Ectodermal cell (in vitro differentiated cells): ENCODE results near the gene TNS4.

Experiments used
- H3K27ac ChIP-seq: 2 replicates; pipeline ENCODE4 v1.7.0; 2013; ENCODE audit warnings: mild to moderate bottlenecking, low read depth, low read length; ENCODE audit not compliant: insufficient read depth, poor library complexity, severe bottlenecking
- H3K27me3 ChIP-seq: 2 replicates; pipeline ENCODE4 v1.7.0; 2013; ENCODE audit warnings: mild to moderate bottlenecking, low read length; ENCODE audit not compliant: insufficient read depth, control insufficient read depth, poor library complexity, severe bottlenecking
- H3K36me3 ChIP-seq: one replicate; pipeline ENCODE4 v1.7.0; 2013; ENCODE audit warnings: low read length; ENCODE audit not compliant: control insufficient read depth, insufficient read depth
- H3K4me1 ChIP-seq: one replicate; pipeline ENCODE4 v1.7.0; 2013; ENCODE audit warnings: low read length; ENCODE audit not compliant: control insufficient read depth, insufficient read depth
- H3K4me3 ChIP-seq: 2 replicates; pipeline ENCODE4 v1.7.0; 2013; ENCODE audit warnings: low read depth, low read length, control low read depth; ENCODE audit not compliant: insufficient read depth
- H3K9me3 ChIP-seq: 2 replicates; pipeline ENCODE4 v1.7.0; 2013; ENCODE audit warnings: mild to moderate bottlenecking, low read length, moderate library complexity; ENCODE audit not compliant: control insufficient read depth
- WGBS, 2 experiments: methylation state at CpG; one replicate each; pipeline ENCODE4 v1.1.7; 2013; ENCODE audit warnings: missing lambda C conversion rate in 2 of 2; 5-methylcytosine and 5-hydroxymethylcytosine counted together

TNS4 gene

DNA sequence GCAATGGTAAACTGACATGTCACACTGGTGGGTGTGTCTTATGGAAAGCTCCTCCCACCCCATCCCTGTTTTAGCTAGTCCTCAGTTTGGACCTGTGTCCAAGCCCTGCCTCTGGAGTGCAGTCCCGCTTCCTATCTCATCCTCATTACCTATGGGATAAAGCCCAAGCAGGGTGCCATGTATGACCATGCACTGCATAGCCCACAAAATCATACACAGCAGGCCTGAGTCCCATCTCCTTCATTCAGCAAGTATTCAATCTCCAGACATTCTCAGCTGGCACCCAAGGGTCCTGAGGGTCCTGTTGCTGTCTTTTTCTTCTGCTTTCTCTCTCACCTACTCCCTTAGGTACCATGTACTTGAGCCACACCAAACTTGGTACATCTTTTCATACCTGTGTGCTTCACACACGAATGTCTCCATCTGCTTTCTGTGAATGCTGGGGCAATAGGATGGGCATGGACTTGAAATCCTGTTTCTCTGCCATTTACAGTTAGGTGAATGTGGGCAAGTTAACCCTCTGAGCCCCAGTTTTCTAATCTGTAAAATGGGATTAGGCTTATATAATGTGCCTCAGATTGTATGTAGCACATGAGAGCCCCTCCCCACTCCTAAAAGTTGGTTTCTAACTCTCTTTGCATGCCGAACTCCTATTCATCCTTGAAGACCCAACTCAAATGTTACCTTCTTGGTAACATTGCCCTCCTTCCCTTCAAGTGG, 28.5 kb downstream of the TNS4 start:
- no peaks in the 10 kb centered on the region for H3K4me1 ChIP-seq
- no peak overlapping the region for H3K27ac ChIP-seq
- H3K27me3 ChIP-seq, result no peaks in the 10 kb centered on the region
- no peaks in the 10 kb centered on the region for H3K36me3 ChIP-seq
- no peaks in the 10 kb centered on the region for H3K9me3 ChIP-seq
- WGBS, 2 experiments, result 90 to 95% methylated on average over 3 of the region's 3 CpGs
- H3K4me3 ChIP-seq, result no peak overlapping the region

DNA sequence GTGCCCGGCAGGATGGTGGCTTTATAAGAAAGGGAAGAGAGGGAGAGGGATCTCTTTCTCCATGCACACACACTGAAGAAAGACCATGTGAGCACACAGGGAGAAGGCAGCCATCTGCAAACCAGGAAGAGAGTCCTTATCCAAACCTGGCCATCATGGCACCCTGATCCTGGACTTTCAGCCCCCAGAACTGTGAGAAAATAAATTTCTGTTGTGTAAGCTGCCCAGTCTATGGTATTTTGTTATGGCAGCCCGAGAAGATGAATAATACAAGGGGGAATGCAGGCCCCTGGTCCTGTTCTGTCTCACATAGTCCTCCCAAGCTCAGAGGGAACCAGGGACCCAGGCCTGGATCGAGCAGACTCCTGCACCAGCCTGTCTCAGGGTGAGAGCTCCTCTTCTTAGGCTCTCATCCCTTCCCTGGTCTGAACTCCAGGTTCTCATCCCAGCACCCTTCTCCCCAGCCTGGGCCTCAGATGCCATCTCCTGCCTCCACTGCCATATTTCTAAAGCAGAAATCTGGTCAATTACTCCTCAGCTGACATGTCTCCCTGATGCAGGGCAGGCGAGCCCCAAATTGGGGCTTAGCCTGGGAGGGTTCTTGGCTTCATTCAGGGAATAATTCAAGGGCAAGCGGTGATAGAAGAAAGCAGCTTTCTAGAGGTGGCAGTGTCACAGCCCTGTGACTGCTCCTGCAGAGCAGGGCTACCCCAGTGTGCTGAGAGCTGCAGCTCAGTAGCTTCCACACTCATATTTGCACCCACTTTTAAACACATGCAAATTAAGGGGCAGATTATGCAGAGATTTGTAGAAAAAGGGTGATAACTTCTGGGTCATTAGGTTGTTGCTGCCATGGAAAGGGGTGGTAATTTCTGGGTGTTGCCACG, 29.3 kb downstream of the TNS4 start:
- Histone ChIP-seq H3K9me3 (no peaks in the 10 kb centered on the region), H3K4me3 (no peak overlapping the region), H3K27ac (no peak overlapping the region), H3K27me3 (no peaks in the 10 kb centered on the region), H3K4me1 (no peaks in the 10 kb centered on the region), H3K36me3 (no peaks in the 10 kb centered on the region)
- WGBS, 2 experiments, result 93 to 94% methylated on average over 6 of the region's 6 CpGs

DNA sequence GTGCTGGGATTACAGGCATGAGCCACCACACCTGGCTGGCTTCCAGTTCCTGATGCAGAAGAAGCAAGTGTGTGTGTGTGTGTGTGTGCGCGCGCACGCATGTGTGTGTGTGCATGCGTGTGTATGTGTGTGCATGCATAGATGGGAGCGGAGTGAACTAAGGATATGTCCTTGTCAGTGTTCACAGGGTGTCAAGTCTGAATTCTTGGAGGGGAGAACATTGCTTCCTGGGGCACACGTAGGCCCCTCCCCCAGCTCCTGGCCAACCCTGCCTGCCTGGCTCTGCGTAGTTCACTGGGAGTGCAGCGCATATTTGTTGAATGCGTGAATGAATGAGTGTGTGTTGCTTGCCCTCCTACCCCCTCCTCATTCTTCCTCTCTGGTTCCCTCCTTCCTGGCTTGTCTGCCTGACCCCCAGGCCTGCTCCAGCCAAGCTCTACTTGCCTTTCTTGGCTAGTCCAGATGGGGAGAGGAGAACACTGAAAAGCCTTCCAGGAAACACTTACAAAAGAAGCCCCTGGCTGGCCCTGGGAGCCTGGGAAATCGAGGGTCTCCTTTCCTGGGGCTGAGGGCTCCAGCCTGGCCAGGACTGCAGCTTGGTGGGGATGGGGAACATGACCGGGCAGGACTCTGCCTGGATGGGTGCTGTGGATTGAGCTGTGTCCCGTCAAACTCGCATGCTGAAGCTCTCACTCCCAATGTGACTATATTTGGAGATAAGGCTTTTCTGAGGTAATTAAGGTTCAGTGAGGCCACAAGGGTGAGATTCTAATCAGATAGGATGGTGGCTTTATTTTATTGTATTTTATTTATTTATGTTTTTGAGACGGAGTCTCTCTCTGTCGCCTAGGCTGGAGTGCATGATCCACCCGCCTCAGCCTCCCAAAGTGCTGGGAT, 30.2 kb downstream of the TNS4 start:
- Histone ChIP-seq H3K36me3 (no peaks in the 10 kb centered on the region), H3K9me3 (no peaks in the 10 kb centered on the region), H3K27me3 (no peaks in the 10 kb centered on the region), H3K4me3 (no peak overlapping the region), H3K4me1 (no peaks in the 10 kb centered on the region), H3K27ac (no peak overlapping the region)
- WGBS, 2 experiments, result 88 to 89% methylated on average over 17 of the region's 17 CpGs

DNA sequence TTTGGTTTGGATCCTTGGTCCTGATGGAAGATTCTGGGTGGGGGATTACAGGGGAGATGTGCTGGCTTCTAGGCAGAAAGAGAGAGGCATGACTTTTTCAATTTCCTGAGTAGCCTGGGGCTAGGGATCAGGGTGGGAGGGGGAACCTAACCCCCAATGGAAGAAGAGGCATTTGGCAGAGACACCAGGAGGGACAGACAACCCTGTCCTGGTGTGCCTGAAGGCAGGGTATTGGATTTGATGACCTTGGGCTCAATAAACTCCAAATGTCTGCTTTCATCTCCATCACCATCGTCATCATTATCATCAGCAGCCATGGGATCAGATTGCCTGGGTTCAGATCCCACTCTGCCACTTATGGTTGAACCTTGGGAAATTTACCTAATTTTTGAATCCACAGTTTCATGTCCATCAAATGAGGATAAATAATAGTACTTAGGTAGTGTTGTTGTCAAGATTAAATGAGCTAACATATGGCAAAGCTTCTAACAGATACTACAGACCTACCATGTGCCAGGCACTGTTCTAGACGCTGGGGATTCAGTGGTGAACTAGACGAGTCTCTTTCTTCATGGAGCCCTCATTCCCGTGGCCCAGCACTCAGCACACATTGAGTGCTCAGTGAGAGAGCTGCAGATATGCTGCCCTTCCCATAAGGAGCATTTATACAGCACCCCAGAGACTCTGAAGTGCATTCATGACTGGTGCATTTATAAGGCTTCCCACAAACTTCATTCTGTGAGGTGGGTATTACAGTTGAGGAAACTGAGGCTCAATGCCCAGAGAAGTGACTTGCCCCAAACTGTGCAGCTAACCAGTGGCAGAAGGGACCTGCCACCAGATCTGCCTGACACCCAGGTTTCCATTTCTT, 31.4 kb downstream of the TNS4 start:
- Histone ChIP-seq H3K4me1 (no peaks in the 10 kb centered on the region), H3K9me3 (no peaks in the 10 kb centered on the region), H3K27ac (no peak overlapping the region), H3K4me3 (no peak overlapping the region), H3K27me3 (no peaks in the 10 kb centered on the region), H3K36me3 (no peaks in the 10 kb centered on the region)
- WGBS, 2 experiments, result 91 to 94% methylated on average over 4 of the region's 4 CpGs

DNA sequence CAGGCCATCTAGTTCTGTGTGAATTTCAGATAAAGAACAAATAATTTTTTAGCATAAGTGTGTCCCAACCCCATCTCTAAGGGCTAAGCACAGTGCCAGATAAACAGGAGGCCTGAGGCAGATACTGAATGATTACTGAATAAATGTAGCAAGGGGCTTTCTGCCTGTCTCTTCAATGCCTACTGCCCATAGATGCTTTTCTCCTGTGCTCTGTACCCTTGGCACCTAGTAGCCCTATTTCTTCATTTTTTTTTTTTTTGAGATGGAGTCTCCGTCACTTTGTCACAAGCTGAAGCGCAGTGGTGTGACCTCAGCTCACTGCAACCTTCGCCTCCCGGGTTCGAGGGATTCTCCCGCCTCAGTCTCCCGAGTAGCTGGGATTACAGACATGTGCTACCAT, 32.9 kb downstream of the TNS4 start:
- no peaks in the 10 kb centered on the region for H3K36me3 ChIP-seq
- no peaks in the 10 kb centered on the region for H3K4me1 ChIP-seq
- H3K9me3 ChIP-seq, result no peaks in the 10 kb centered on the region
- H3K4me3 ChIP-seq, result no peak overlapping the region
- 97% methylated on average over 7 of the region's 7 CpGs for WGBS, 2 experiments
- no peaks in the 10 kb centered on the region for H3K27me3 ChIP-seq
- H3K27ac ChIP-seq, result no peak overlapping the region

DNA sequence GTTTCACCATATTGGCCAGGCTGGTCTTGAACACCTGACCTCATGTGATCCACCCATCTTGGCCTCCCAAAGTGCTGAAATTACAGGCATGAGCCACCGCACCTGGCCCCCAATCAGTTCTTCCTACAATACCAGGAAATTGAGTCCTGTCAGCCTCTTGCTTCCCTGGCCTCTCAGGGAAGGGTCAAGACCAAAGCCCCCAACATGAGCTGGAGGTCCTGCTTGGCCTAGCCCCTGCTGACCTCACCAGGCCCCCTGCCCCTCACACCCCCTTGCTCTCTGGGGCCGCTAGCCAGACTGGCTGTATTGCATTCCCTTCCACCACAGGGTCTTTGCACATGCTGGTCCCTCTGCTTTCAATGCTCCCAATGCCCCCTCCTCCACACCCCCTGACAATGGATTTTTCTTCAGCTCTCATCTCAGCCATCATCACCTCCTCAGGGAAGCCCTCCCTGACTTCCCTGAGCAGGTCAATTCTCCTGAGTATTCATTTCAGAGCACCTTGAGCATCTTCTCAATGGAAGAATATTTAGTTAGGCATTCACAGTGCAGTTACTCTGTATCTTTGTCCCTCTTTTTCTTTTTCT, 34.0 kb downstream of the TNS4 start:
- Histone ChIP-seq H3K27me3 (no peaks in the 10 kb centered on the region), H3K4me1 (peaks cover 10% of the 10 kb centered on the region), H3K4me3 (no peak overlapping the region), H3K9me3 (no peaks in the 10 kb centered on the region), H3K27ac (no peak overlapping the region), H3K36me3 (no peaks in the 10 kb centered on the region)
- WGBS, 2 experiments, result 93 to 94% methylated on average over 2 of the region's 2 CpGs

DNA sequence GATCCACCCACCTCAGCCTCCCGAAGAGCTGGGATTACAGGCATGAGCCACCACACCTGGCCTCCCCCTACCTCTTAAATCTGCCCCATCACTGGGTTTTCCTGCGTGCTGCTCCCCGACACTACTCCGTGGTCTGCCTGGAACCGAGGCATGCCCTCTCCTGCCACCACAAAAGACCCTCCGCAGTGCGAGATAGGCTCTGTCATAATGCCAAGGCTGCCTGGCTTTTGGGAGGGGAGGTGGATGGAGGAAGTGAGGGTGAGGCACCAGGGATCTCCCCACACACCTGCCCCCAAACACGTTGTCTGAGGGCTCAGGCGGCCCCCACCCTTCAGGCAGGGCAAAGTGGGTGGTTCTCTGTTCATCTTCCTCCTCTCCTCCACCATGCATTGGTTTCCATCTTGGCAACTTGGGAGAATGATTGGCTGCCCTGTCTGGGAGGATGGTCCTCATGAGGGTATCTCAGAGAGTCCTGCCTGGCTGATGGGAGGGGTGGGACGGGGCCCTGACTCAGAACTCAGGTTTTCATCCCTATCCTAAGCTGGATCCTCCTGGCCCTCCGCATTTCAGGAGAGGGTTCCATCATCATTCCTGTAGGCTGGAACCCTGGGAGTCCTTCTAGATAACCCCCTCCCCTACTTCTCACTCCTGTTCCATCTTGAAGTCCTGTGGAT, 35.0 kb downstream of the TNS4 start:
- no peaks in the 10 kb centered on the region for H3K27me3 ChIP-seq
- no peaks in the 10 kb centered on the region for H3K36me3 ChIP-seq
- peaks cover 15% of the 10 kb centered on the region for H3K4me1 ChIP-seq
- no peaks in the 10 kb centered on the region for H3K9me3 ChIP-seq
- no peak overlapping the region for H3K27ac ChIP-seq
- WGBS, 2 experiments, result 83 to 86% methylated on average over 11 of the region's 11 CpGs
- H3K4me3 ChIP-seq, result no peak overlapping the region

DNA sequence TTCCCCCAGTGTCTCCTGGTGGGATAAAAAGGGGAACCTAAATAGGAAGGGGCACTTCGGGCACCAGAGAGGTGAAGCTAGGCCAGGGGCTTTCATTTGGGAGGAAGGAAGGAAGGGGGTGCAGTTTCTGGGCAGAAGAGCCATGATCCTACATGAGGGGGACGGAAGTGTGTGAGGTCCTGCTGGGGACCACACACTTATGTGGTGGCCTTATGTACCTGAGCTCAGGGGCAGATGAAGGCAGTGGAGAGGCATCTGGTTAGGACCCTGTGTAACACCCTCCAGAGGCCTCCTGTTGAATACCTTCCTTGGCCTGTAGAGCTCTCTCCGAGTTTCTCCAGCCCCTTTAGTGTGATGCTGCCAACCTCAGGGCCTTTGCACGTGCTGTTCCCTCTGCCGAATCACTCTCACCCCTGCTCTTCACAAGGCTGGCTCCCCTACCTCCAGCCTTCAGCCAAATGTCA, 37.0 kb downstream of the TNS4 start:
- WGBS, 2 experiments, result 87 to 92% methylated on average over 5 of the region's 5 CpGs

DNA sequence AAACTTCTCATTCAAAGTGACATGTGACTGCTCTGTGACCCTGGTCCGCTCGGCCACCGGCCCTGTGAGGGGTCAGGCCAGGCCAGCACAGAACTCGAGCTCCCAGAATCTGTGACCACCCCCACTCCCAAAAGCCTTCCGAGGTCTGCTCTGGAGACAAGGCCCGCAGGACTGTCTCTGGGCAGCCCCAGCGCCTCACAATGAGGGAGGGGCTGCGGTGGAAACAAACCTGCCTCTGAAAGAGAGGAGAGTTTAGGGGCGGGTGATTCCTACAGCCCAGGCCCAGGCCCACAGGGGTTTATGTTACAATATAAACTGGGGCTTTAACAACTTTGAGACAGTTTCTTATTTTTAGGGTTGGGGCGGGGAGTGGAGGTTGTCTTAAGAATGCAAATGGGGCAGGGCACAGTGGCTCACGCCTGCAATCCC, 38.3 kb downstream of the TNS4 start:
- 46% methylated on average over 11 of the region's 11 CpGs for WGBS, 2 experiments
- Histone ChIP-seq H3K36me3 (no peaks in the 10 kb centered on the region), H3K27ac (no peak overlapping the region), H3K9me3 (no peaks in the 10 kb centered on the region), H3K4me1 (peaks cover 21% of the 10 kb centered on the region), H3K4me3 (no peak overlapping the region), H3K27me3 (no peaks in the 10 kb centered on the region)

More for the DNA sequence above, 37.0 kb downstream of the TNS4 start:
- Histone ChIP-seq H3K27me3 (no peaks in the 10 kb centered on the region), H3K36me3 (no peaks in the 10 kb centered on the region), H3K9me3 (no peaks in the 10 kb centered on the region), H3K4me1 (peaks cover 15% of the 10 kb centered on the region), H3K27ac (no peak overlapping the region), H3K4me3 (no peak overlapping the region)
